Cortex of kidney (tissue), 1 donor: ENCODE results near the gene SPPL2C.
"Not testable (repeated sequence)": the region's sequence is repeated elsewhere in the genome, so short reads cannot be mapped to it uniquely, and the experiment has no call there.

Source experiments
- DNase-seq: peaks from one replicate; lab custom pipeline; 2025; lab: John Stamatoyannopoulos, UW

SPPL2C gene

DNA sequence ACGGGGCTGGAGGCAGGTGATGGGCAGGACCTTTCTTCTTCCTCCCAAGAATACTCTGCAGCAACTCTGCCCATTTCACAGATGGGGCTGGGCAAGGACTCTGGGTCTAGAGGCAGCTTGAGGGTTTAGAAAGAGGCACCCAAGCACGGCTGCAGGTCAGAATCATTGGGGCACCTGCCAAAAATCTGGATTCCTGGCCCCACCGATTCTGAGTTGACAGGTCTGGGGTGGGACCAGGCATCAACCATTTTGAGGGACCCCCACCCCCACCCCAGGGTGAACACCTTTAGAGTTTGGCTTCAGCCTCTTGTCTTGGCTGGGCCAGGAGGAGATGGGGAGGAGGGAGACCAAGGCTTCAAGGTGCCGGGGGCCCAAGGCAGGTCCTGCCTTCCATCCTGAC lies 5.3 kb downstream of the SPPL2C start:
- no peak for DNase-seq

DNA sequence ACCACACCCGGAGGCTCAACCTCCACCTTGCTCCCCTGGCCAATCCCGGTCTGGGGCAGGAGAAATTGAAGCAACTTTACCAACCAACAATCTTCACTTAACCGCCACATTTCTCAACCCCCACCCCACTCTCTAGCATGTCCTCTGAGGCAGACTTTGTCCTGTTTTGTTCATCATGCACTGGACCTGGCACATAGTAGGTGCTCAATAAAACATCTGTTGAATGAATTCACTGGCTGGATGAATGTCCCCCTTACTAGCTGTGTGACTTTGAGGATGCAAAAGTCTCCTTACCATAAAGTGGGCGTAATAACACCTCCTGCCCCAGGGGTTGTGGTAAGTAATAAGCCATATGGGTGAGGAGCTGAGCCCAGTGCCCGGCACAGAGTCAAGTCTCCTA lies 5.8 kb downstream of the SPPL2C start:
- DNase-seq: no peak

DNA sequence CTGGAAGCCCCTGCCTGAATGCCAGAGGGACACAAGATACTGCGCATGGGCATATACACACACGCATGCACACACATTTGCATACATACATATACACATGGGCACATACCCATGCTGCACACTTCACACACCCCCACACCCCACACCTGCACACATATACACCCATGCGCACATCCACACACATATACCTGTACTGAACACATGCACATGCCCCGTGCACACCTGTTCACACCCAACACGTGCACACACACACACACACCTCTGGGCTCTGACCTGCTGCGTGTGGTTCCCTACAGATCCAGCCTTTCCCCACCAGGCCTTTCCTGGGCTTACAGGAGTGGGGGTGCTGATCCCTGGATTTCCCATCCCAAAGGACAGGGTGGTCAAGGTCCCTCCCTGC lies 6.3 kb downstream of the SPPL2C start:
- no peak for DNase-seq

DNA sequence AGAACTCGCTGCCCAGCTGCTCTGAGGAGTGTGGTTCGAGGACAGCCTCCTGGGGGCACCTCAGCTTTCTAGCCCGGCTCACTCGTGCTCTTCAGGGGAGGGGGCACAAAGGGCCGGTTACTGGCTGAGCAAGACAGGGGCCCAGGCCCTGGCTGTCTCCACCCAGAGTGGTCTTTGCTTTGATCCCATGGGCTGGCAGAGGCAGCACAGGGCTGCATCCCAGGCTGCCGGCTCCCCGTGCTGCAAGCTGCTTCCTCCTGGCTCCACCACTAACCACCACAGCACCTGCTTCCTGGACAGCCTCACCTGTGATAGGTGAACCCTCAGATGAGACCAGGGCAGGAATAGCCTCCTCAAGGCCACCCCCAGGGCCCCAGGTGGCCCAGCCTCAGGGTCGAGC lies 6.8 kb downstream of the SPPL2C start:
- DNase-seq: no peak

DNA sequence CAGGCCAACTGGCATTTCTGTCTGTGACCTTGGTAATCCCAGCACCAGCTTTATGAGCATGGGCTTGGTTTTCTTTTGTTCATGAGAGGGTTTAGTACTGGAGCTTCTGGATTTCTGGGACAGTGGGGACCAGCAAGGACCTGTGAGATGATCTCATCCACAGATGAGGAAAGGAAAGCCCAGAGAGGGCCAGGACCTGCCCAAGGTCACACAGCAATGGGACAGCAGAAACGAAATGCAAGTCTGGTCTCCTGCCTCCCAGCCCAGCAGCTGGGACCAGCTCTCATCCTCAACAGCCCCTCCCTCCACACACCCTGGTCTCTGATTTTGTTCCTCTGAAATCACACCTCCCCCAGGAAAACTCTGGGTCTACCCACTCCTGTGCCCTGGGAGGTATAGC lies 7.2 kb downstream of the SPPL2C start:
- no peak for DNase-seq

DNA sequence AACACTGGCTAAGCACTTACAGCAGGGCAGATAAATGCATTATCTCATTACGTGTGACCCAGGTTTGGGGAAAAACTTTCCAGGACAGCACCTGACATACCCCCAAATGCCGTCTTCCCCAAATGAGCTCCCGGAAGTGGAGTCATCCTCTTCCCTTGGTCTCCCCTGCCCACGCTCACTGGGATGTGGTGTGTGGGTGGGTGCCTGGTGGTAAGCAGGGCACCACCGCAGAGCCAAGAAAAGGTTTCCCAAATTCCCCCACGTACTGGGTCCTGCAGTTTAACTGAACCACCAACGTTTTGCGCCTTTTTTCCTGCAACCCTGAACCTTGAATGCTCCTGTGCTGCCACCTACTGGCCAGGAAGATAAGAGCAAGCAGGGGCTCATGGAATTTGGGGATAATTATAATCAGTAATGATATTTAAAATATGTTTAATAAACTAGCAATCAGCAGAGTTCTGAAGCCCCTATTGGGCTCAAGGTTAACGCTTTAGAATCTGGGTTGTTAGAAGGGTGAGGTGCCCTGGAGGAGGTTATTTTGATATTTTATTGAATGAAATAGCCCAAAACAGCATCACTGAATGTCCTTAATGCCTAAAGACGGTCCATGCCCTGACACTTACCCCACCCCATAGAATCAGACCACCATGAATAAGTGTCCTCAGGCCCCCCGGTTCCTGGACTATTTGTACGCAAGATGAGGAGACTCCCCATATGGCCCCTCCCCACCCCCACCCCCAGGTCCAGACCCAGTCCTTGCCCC lies 8.0 kb downstream of the SPPL2C start:
- no peak for DNase-seq

DNA sequence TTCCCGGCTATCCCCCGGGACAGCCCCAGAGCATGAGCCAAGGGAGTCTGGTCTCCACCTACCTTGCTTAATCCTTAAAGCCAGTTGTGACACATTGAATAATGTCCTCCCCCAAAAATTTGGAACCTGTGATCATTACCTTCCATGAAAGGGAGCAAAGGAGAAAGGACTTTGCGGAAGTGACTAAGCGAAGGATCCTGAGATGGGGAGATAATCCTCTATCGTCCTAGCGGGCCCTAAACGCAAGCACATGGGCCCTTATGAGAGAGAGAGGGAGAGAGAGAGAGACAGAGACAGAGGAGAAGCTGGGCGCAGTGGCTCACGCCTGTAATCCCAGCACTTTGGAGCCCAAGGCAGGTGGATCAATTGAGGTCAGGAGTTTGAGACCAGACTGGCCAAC lies 9.5 kb downstream of the SPPL2C start:
- no peak for DNase-seq

DNA sequence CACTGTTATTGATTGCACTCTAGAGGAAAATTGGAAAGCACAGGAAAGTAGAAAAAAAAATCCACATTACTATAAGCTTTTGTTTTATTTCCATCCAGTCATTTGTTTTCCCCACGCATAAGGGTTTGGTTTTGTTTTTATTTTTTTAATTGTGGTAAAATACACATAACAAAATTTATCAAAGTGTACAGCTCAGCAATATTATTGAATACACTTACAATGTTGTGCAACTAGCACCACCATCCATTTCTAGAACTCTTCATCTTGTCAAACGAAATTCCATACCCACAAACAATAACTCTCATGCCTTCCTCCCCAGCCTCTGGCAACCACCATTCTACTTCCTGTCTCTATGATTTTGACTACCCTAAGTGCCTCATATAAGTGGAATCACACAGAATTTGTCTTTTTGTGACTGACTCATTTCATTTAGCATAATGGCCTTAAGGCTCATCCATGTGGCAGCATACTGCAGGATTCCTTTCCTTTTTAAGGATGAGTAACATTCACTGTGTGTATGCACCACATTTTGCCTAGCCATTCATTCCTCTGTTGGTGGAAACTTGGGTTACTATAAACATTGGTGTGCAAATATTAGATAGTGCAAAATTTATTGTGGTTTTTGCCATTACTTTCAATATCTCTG lies 11.1 kb downstream of the SPPL2C start:
- DNase-seq: no peak

DNA sequence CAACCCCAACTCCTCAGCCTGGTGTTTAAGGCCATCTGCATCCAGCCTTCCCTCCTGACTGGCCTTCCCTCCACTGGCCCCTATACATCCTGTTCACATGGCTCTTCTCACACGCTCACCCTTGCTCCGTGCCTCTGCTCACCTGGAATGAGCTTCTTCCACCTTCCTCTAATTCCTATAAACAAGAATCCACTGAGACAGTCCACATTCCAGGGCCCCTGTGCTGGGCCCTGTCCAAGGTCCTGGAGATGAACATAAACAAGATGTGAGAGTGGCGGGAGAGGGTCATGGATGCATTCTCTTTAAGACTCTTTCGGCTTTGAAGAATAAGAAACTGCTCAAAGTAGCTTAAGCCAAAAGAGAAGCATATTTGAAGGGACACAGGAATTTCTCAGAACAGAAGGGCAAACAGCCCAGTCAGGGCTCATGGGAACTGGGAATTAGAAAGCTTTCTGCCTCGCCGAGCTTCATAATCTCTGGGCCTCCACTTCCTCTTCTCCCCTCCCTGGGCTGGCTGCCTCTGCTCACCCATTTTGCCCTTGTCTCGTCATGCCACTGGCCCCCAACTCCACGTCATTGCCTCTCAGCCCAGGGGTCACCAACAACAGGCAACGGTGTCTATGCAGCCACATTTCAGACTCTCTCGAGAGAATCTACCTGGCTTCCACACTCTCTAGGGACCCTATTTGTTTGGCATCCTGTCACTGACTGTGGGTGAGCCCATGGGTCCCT lies 13.5 kb downstream of the SPPL2C start:
- DNase-seq: no peak

DNA sequence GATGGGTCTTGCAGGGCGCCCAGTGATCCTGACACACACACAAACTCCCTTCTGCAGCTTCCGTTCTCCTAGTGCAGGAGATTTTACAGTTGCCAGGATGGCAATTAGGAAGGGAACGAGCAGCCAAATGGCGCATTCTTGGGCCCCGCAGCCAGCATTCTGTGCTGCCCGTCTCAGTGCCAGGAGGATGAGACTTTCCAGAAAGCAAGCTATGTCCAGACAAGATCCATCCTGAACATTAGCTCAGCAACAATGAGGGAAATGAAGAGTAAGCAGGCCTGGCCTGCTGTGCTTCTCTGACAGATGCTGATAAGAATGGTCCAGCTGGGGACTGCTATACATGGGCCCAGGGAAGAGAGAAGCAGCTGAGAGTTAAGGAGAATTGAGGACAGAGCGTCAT lies 16.5 kb downstream of the SPPL2C start:
- no peak for DNase-seq

DNA sequence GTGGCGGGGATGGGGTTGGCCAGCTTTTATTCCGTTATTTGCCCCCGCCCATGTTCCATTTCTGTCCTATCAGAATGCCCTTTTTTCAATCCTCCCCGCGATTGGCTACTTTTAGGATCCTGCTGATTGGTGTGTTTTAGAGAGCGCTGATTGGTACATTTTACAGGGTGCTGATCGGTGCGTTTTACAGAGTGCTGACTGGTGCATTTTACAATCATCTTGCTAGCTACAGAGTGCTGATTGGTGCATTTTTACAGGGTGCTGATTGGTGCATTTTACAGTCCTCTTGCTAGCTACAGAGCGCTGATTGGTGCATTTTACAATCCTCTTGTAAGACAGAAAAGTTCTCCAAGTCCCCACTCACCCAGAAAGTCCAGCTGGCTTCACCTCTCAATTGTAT lies 17.4 kb downstream of the SPPL2C start:
- not testable (repeated sequence) for DNase-seq

DNA sequence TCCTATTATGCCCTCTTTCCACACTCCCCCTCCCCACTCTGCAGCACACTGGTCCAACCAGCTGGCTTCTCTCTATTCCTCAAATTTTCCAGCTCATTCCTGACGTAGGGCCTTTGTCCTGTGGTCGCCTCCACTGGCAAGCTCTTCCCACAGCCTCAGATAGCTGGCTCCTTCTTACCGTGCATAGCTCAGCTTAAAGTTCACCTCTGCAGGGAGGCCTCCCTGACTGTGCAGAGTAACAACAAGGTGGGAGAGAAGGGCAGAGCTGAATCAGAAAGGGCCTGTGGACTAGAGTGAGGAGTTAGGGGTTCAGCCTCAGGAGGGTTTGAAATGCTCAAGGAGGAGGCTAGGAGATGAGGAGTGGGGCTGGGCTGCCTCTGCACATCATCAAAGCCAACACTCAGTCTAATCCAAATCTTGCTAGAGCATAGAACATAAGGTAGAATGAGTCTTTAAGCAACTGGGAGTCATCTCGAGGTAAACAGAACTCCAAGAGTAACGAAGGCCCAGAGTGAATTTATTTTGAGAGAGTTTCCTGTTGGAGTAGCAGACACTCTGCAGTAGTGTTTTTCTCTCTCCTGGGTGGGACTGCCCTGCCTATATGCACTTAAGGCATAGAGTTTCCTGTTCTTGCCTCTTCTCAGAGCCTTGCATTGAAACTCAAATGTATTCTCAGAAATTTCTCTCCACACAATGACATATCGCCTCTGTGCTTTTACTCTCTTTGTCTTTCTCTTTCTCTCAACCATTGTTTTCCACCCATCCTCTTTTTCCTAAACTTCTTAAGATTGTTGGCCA lies 19.4 kb downstream of the SPPL2C start:
- DNase-seq: no peak

DNA sequence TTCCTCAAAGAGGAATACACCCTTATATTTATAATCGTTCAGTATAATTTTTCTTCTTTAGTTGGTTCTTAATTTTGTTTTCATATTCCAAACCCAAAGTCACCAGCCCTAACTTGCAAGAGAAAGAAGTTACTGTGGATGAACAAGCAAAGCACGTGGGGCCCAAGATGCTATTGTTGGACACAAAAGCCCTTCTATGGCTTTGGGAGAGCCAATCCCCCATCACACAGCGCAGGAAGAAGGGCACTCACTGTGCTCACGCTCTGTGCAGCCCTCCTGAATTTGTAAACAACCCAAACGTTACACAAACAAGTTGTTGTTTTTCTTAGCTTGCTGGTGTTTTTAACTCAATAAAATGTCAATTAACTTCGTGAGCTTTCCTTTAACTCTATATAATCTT lies 22.5 kb downstream of the SPPL2C start:
- no peak for DNase-seq

DNA sequence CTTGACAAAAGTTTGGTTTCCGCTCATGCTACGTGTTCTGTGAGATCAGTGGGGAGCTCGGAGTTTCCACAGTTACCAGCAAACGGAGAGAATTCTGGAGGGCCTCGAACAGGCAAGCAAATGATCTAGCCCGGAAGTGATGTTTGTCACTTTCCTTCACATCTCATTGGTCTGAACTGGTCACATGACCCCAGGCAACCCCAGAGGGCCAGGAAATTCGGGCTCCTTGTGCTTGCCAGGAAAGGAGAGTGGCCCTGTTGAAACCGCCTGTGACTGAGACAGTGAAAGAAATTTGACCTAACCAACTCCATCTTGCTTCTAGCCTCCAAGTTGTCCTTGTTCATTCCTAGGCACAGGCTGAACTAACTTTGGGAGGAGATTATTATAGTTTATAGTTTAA lies 23.0 kb downstream of the SPPL2C start:
- DNase-seq: no peak

DNA sequence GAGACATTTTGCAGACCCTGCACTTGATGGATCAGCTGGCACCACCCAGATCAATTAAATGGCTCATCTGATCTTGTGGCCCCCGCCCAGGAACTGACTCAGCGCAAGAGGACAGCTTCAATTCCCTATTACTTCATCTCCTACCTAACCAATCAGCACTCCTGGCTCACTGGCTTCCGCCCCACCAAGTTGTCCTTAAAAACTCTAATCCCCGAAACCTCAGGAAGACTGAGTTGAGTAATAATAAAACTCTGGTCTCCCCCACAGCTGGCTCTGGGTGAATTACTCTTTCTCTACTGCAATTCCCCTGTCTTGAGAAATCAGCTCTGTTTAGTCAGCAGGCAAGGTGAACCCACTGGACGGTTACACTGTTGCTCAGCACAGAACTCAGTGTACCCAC lies 23.6 kb downstream of the SPPL2C start:
- no peak for DNase-seq

DNA sequence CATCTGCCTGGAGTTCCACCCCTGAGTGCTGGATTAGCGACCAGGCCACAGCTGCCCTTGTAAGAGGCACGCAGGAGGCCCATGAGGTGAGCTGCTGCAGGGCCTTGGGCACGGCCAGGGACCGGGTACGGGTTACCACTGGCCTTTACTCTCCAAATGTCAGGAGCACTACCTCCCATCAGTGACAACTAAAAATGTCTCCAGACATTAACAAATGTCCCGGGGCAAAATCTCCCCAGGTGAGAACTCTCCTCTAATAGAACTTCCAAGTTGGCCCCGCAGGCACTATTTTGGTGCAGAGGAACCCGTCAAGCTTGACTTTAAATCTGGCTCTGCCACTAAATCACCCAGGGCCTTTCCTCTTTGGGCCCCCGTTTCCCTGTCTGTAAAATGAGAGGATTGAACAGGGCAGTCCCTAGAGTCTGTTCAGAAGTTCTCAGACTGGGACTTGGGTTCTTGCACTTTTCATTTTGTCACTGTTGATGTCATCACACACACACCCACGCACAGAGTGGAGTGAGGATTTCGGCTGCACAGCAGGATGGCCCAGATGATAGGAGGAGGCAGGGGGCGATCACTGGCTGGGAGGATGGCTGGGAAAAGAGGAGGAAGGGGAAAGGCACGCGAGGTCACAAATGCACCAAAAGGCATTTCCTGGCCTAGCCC lies 25.1 kb downstream of the SPPL2C start:
- DNase-seq: no peak

DNA sequence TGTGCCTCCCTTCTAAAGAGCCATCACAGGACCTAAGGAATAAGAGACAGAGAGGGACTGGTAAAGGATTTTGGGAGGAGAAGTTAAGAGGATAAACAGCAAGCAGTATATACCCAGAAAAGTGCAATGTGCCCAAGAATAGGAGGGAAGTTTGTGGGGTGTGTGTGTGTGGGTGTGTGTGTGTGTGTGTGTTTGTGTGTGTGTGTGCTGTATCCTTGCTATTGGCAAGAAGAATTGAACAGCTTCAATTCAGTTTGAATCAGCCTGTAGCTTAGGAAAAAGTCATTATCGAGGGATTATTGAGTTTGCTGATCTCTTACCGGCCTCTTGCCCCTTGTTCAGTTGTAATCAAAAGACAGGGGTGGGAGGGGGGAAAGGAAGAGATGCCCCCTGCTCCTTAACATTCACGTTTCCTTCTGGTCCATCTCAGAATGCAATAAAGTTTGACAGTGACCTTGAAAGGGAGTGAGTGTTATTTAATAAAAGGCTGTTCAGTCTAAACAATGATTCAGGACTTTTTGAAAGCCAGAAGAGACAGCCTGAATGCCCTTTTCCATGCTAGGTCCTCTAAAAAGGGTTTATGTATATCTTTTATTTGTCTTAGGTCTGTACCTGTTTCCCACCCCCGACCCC lies 25.8 kb downstream of the SPPL2C start:
- no peak for DNase-seq

DNA sequence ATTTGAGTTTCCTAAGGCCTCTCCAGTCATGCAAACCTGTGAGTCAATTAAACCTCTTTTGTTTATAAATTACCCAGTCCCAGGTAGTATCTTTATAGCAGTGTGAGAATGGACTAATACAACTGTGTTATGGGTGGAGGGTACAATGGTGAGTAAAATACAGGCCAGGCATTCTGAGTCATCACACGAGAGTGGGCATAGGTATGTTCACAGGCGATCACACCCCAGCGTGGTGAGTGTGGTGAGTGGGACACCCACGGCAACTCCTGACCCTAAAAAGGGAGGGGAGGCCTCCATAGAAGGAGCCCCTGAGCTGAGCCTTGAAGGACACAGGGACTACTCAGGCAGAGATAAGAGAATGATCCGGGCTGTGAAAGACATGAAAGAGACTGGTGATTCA lies 27.0 kb downstream of the SPPL2C start:
- no peak for DNase-seq

DNA sequence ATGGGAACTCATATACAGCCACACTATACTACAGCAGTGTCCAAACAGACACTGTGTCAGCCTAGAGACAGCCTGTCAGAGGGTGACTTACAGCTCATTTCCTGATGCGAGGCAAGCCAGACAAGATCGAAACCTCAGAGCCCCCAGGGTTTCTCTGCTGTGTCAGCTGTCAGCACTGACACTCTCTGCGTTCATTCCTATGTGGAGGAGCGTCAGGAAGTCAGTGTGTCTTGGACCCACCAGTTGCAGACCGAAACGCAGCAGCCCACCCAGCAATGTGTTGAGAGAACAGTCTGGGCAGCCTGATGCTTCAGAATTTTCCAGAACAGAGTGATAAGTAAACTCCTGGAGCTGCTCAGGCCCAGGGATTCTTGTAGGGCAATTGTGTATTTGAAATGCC lies 29.0 kb downstream of the SPPL2C start:
- no peak for DNase-seq

DNA sequence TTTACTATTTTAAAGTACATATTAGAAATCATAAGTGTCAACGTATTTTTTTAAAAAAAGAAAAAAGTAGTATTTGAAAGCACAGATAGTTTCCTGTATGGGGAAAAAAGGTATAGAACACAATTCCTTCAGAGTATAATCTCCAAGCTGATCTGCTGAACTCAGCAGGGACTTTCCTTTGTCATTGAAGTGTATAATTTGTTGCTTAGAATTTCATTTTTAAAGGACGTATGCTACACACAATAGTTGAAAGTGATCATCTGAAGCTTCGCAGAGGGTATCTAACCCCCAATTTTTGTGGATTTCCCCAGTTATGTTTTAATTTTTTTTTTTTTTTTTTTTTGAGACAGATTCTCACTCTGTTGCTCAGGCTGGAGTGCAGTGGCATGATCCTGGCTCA lies 29.5 kb downstream of the SPPL2C start:
- no peak for DNase-seq

DNA sequence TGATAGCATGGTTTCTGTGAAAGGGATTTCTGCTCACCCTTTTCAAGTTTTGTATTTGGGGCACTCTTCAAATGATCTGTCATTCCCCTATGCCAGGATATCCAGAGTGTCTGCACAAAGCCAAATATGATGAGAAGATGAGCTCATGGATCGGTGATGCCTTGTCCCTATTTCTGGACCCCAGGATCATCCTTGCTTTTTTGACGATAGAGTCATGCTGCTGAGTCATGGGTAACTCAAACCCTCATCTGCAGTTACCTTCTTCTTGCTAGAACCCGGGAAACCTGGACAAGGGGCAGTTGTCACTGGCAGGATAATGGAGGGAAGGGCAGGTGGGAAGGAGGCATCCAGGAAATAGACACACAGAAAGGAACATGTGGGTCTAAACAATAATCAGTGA lies 31.9 kb downstream of the SPPL2C start:
- DNase-seq: no peak
